Aorta (tissue), 5 donors: ENCODE data around the gene RAET1L. TPM values are rescaled to one million over a fixed set of nuclear protein-coding genes. Genes with fewer than 3 reads are reported as not detected.
"Not testable (repeated sequence)": the region's sequence is repeated elsewhere in the genome, so short reads cannot be mapped to it uniquely, and the experiment has no call there.

Experiments
- ATAC-seq: fragments of 200-7000 bp; cut with Tn5 transposase; one replicate; pipeline ENCODE4 v1.9.1; 2022; ENCODE audit warnings: moderate library complexity; ENCODE audit not compliant: low FRiP score
- DNase-seq, 2 donors: peaks; one replicate each; pipeline ENCODE4 v3.0.0-alpha.2; 2020
- H3K27ac ChIP-seq, 2 donors: one replicate each; pipeline ENCODE4 v1.5.1; 2013; ENCODE audit warnings: low read length in 2 of 2, mild to moderate bottlenecking in 2 of 2, moderate library complexity in 2 of 2, control low read depth in 1 of 2, inconsistent platforms in 1 of 2, low read depth in 1 of 2
- H3K27me3 ChIP-seq, 2 donors: one replicate each; pipeline ENCODE4 v1.6.1; 2013; ENCODE audit warnings: control low read depth in 1 of 2, low read length in 1 of 2, mild to moderate bottlenecking in 1 of 2, moderate library complexity in 1 of 2; ENCODE audit not compliant: insufficient read depth in 2 of 2, control insufficient read depth in 1 of 2
- H3K36me3 ChIP-seq, 2 donors: one replicate each; pipeline ENCODE4 v1.6.1; 2013; ENCODE audit warnings: control low read depth in 1 of 2, low read length in 1 of 2, mild to moderate bottlenecking in 1 of 2; ENCODE audit not compliant: insufficient read depth in 2 of 2, control insufficient read depth in 1 of 2
- H3K4me1 ChIP-seq, 2 donors: one replicate each; pipeline ENCODE4 v1.6.1; 2013; ENCODE audit warnings: low read length in 2 of 2, control low read depth in 1 of 2, mild to moderate bottlenecking in 1 of 2, moderate library complexity in 1 of 2; ENCODE audit not compliant: insufficient read depth in 2 of 2, control insufficient read depth in 1 of 2
- H3K4me3 ChIP-seq, 2 donors: one replicate each; pipeline ENCODE4 v1.5.1; 2013; ENCODE audit warnings: low read length in 2 of 2, control low read depth in 1 of 2, mild to moderate bottlenecking in 1 of 2
- H3K9me3 ChIP-seq: one replicate; pipeline ENCODE4 v1.6.1; 2013; ENCODE audit warnings: mild to moderate bottlenecking, low read length; ENCODE audit not compliant: control insufficient read depth
- WGBS, 2 donors: extraction: QIAGEN DNeasy Blood & Tissue Kit; methylation state at CpG; one replicate each; pipeline ENCODE4 v1.1.7; 2013; 5-methylcytosine and 5-hydroxymethylcytosine counted together
- intact Hi-C, 2 donors: fragments of 100-400 bp; cut with DNase I; formaldehyde crosslinking; loops; one replicate each; pipeline versions ENCODE4 v1.14.2 to v1.15.0; 2022
- polyA plus RNA-seq, 2 donors: library from polyadenylated mRNA; stranded (reverse); fragments of 200-250 nt; gene quantifications; one replicate each; pipeline ENCODE4 v1.2.3, GENCODE V29; 2013
- total RNA-seq, 2 donors: library from RNA; stranded (reverse); fragmentation: NEBNext Ultra II Directional; extraction: Animal tissue kit (Norgen Biotek cat#: 25700); gene quantifications; one replicate each; pipeline ENCODE4 v1.2.1, GENCODE V29; 2021
- donor health status: healthy with polysubstance abuse.
- donor health status: Bipolar disorder and iron deficiency.
- donor health status: DM: no; HTN: no; CAD: no.
- donor health status: DM: no; HTN: no; CAD: no.
- donor health status: DM: yes; HTN: yes; CAD: no.

Gene RAET1L
- total and polyA plus RNA-seq, 4 donors = not detected

DNA sequence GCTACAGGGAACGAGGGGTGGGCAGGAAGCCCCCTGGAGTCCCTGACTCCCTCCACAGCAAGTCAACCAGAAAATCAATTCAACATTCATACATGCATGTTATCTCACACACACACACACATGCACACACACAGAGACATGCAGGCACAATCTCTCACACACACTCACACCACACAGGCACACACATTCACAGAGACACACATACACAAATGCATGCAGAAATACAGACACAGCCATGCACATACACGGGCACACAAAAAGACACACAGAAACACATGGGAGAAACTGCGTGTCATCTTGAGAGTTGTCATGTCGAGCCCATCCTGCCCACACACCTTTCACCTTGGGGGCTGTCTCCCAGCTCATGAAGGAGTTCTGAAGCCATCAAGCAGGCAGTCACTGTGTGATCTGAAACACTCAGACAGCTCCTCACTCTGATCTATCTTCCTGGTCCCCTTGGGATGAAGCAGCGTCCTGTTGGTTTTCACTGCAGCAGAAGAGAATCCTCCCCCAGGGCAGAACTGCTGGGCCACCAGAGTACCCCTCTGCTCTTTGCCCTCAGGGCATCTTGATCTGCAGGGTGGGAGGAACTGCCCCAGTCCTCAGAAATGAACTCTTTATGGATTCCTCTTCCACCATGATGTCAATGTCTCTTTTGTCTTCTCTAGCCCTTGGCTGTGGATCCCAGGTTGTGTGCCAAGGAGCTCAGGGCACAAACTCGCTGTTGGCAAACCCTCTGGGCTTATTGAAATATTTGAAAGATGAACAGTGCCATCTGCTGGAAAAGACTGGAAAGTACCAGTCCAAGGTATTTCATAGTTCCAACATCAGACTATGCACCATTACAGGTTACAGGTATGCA, 8.8 kb downstream of the RAET1L start:
- ATAC-seq (peak; percentile 73), DNase-seq (no peak)
- Histone ChIP-seq H3K27me3 (no peaks in the 10 kb centered on the region), H3K27ac (no peak overlapping the region), H3K4me1 (no peaks in the 10 kb centered on the region), H3K36me3 (no peaks in the 10 kb centered on the region), H3K9me3 (no peaks in the 10 kb centered on the region), H3K4me3 (no peak overlapping the region)
- WGBS, 2 donors = 24 to 26% methylated on average over 6 of the region's 6 CpGs
- intact Hi-C loops = loop anchor here (2.0 to 5.0 kb wide), 3 partner anchors 80 to 179 kb away; no protein-coding TSS in a partner anchor

DNA sequence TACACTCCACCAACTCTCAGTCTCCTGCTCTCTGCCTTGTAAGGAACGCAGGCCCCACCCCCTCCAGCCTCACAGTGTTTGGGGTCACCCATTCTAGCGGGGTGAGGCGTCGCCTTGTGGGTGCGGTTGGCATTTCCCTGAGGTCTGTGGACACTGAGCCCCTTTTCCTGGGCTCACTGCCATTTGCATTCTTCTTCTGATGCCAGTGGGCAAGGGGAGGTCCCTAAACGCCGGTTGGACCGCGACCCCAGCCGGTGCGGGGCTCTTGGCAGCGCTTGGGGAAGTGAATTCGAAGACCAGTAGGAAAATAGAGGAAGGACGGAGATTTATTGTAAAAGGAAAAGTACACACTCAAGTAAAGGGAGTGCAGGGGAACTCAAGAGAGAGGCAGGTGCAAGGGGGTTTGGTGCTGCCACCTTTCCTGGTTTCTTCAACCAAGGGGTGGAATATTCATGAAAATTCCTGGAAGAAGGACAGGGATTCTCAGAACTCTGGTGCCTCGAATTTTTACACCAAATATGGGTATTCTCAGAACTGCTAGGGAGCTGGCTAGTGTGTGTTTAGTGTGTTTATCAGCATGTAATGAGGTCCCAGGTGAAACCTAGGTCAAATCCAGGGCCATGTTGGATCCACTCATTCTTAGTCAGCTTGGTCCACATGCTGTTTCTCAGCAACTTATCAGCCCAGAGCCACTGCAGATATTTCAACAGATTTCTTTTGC, 9.9 kb downstream of the RAET1L start:
- ATAC-seq, H3K4me1 ChIP-seq, H3K36me3 ChIP-seq, H3K27ac ChIP-seq, DNase-seq, H3K4me3 ChIP-seq, H3K27me3 ChIP-seq, H3K9me3 ChIP-seq: not testable (repeated sequence)
- intact Hi-C loops = loop anchor here (2.0 to 5.0 kb wide), 3 partner anchors 79 to 178 kb away; no protein-coding TSS in a partner anchor
- 7 to 9% methylated on average over 14 to 15 of the region's 15 CpGs for WGBS, 2 donors

DNA sequence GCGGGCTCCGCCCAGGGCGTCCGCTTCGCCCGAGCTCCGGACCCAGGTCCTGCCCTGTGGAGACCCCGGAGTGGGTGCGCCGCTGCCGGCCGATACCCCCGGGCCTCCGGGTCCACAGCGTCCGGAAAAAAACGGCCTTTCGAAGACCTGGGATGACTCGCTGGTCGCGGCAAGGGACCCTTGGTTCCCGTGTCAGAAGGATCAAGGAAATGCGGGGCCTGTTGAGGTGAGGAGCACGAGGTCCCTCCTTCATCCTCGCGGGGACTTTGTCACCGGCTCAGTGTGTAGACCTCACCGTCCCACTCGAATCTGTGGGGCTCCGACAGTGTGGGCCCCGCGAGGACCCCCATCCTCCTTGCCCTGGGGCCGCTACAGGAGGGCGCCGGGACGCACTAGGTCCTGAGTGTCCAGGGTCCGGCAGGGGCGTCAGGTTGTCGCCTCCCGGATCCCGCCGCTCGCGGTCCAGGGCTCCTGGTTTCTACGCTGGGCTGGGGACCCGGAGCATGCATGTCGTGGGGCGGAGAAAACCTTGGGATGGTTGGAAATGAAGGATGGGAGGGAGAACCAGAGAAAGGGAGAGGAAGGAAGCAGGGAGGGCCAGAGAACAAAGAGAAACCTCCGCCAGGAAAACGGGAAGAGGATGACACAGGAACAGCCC, 10.6 kb downstream of the RAET1L start:
- H3K4me3 ChIP-seq, H3K36me3 ChIP-seq, H3K27me3 ChIP-seq, DNase-seq, H3K4me1 ChIP-seq, ATAC-seq, H3K9me3 ChIP-seq, H3K27ac ChIP-seq: not testable (repeated sequence)
- WGBS, 2 donors = 7 to 11% methylated on average over 5 to 48 of the region's 50 CpGs
- intact Hi-C loops = loop anchor here in 1 of 2 donors (5.0 kb wide), 1 partner anchor 177 kb away; no protein-coding TSS in a partner anchor

DNA sequence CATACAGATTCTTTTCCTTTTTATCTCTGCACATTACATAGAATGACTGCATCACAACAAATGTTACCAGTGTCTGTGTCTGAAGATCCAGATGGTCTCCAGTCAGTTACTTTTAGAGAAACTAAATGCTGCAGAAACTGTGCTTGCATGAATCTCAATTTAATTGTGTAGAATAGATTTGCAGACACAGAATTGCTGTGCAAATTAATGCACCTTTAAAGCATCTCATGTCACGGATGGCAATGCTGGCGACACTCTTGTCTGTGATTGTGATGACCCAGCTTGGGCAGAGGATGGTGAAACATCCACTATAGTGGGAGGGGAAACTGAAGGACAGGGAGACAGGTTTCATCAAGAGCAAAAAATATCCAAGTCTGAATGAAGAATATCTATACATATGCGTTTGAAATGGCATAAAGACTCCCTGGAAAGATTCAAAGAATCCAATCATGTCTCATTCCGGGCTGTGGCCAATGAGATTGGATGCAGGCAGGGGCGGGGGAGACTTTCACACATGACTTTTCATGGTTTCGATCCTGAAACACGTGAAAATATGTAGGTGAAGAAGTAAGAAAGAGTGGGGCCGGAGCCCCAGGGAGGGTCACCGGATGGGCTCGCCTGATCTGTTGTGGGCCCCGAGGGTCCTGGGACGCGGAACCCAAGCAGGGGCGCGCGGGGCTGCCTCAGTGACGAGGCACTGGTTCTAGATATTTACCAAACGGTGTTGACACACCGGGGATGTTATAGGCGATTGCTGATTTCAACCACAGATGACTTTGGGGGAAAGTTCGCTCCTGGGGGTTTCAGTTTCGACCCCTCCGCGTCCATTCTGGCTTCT, 11.3 kb downstream of the RAET1L start:
- ATAC-seq, H3K4me1 ChIP-seq, DNase-seq, intact Hi-C loops, H3K9me3 ChIP-seq, H3K27ac ChIP-seq, H3K36me3 ChIP-seq, H3K4me3 ChIP-seq, H3K27me3 ChIP-seq: not testable (repeated sequence)
- WGBS, 2 donors = 10 to 16% methylated on average over 6 to 12 of the region's 24 CpGs

DNA sequence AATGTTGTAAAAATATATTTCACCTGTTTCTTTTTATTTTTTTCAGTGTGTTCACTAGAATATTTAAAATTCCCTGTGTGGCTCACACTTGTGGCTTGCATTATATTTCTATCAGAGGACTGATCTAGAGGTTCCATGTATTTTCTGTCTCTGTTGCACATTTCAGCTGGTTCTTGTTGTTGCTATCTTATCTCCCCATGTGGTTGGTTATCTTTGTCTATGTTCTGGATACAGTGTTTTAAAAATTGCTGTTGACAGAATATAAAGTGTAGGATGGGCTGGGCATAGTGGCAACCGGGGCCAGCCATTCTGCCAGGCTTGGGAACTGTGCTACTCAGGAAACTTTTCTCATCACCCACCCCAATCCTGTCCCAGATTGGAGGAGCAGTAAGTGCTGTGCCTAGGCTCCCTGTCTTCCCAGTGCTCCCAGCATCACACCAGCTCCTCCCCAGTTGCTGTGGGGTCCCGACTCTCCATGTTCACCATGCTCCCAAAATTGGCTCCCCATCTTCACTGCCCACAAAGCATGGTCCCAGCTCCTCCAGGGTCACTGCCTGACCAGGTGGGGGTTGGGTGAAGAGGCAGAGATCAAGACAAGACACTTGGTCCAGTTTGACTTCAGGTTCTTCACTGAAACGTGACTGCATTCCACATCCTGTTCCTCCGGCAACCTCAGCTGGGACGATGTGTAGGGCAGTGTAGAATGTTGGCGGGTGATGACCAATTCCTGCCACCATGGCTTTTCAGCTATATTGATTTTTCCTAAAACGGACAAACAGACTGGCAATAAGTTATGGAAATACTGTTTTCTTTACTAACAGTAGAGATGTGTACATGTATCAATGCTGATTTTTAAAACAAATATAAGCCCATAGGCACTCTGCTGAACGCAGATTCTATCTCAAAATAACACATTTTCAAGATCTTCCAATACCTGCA, 12.2 kb downstream of the RAET1L start:
- DNase-seq = peak in 1 of 2 donors; percentile 23
- H3K36me3 ChIP-seq, H3K27ac ChIP-seq, H3K4me1 ChIP-seq, intact Hi-C loops, H3K27me3 ChIP-seq, ATAC-seq, H3K4me3 ChIP-seq, H3K9me3 ChIP-seq: not testable (repeated sequence)
- WGBS, 2 donors = 30 to 44% methylated on average over 8 of the region's 8 CpGs

DNA sequence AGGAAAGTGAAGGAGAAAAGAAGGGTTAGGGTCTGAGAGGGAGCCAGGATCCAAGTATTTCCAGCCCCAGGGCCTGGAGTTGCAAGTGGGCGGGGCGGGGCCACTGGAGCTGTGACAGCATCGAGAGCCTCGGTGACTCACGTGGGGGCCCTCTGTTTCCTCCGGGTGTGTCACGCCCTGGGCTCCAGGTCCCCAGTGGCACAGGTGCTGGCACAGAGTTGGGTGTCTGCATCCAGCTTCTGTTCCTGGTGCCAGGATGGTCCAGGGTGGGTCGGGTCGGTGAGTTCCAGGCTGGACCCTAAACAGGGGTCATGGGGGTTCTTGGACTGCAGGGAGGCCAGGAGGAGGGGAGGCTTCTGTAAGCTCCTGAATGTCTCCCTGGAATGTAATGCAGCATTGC, 16.7 kb downstream of the RAET1L start:
- intact Hi-C loops = no loop called here
- DNase-seq (peak in 1 of 2 donors; percentile 73), ATAC-seq (no peak)
- no peak overlapping the region for H3K27ac ChIP-seq
- no peaks in the 10 kb centered on the region for H3K4me1 ChIP-seq
- no peaks in the 10 kb centered on the region for H3K9me3 ChIP-seq
- WGBS, 2 donors = 35 to 40% methylated on average over 9 of the region's 9 CpGs
- H3K36me3 ChIP-seq = no peaks in the 10 kb centered on the region
- H3K4me3 ChIP-seq = no peak overlapping the region
- no peaks in the 10 kb centered on the region for H3K27me3 ChIP-seq

DNA sequence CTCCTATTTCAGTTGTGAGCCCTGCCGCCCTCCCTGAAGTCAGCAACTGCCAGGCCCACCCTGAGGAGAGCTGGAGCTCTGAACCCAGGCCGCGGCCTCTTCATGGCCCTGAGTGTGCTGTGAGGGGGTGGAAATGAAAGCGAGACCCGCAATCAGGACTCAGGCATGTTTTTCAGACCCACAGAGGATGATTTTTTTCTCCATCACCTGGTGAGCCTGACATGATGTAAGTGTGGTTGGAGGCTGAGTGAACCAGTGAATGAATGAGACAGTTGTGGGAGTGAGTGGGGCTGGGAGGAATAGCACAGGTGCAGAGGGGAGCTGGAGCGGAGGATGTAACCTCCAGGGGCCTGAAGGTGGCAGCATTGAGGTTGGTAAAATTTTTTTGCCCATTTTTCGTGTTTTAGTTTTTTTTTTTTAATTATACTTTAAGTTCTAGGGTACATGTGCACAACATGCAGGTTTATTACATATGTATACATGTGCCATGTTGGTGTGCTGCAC, 18.3 kb downstream of the RAET1L start:
- Histone ChIP-seq H3K9me3 (peaks cover 2% of the 10 kb centered on the region), H3K27ac (no peak overlapping the region), H3K4me3 (no peak overlapping the region), H3K27me3 (no peaks in the 10 kb centered on the region), H3K36me3 (no peaks in the 10 kb centered on the region), H3K4me1 (no peaks in the 10 kb centered on the region)
- intact Hi-C loops = no loop called here
- ATAC-seq (no peak), DNase-seq (no peak)
- WGBS, 2 donors = 71 to 74% methylated on average over 7 of the region's 7 CpGs
